Neuronal stem cell (in vitro differentiated cells): ENCODE data around the gene POU3F3.
A peak's percentile ranks its signal among the peaks of the same experiment; 100 is the strongest.

Experiments
- DNase-seq: peaks from one replicate; pipeline ENCODE4 v3.0.0-alpha.2; 2013; ENCODE audit warnings: low spot score
- H2AFZ ChIP-seq: one replicate; pipeline ENCODE4 v1.6.1; 2013; ENCODE audit warnings: mild to moderate bottlenecking, low read length, inconsistent platforms
- H2AK5ac ChIP-seq: 2 replicates; pipeline ENCODE4 v1.6.1; 2013; ENCODE audit warnings: low read depth, mild to moderate bottlenecking, inconsistent platforms, low read length, moderate library complexity, mixed read lengths
- H2BK120ac ChIP-seq: 2 replicates; pipeline ENCODE4 v1.6.1; 2013; ENCODE audit warnings: low read depth, mild to moderate bottlenecking, inconsistent platforms, low read length, moderate library complexity, mixed read lengths
- H2BK12ac ChIP-seq: one replicate; pipeline ENCODE4 v1.6.1; 2013; ENCODE audit warnings: low read length, inconsistent platforms
- H2BK15ac ChIP-seq: 2 replicates; pipeline ENCODE4 v1.6.1; 2013; ENCODE audit warnings: mild to moderate bottlenecking, low read length, inconsistent platforms, mixed read lengths
- H2BK5ac ChIP-seq: one replicate; pipeline ENCODE4 v1.6.1; 2013; ENCODE audit warnings: inconsistent platforms, mild to moderate bottlenecking, low read length, moderate library complexity
- H3K14ac ChIP-seq: one replicate; pipeline ENCODE4 v1.6.1; 2013; ENCODE audit warnings: low read length, inconsistent platforms
- H3K18ac ChIP-seq: 2 replicates; pipeline ENCODE4 v1.6.1; 2013; ENCODE audit warnings: low read length, inconsistent platforms
- H3K23ac ChIP-seq: 2 replicates; pipeline ENCODE4 v1.6.1; 2013; ENCODE audit warnings: low read depth, mild to moderate bottlenecking, mixed read lengths, low read length, inconsistent platforms; ENCODE audit not compliant: poor library complexity
- H3K27ac ChIP-seq: replicated peaks from 3 replicates; pipeline ENCODE4 v1.5.1; 2013; ENCODE audit warnings: low read length, inconsistent platforms
- H3K27me3 ChIP-seq, 3 experiments: 2 replicates each; pipeline ENCODE4 v1.6.1; 2013; ENCODE audit warnings: low read length in 3 of 3, mild to moderate bottlenecking in 2 of 3, inconsistent platforms in 1 of 3, low read depth in 1 of 3, mixed read lengths in 1 of 3, moderate library complexity in 1 of 3; ENCODE audit not compliant: control insufficient read depth in 3 of 3, insufficient read depth in 3 of 3
- H3K36me3 ChIP-seq, 2 donors: replicated peaks in 1 of 2; 2 replicates each; pipeline ENCODE4 v1.6.1; 2013; ENCODE audit warnings: low read length in 2 of 2; ENCODE audit not compliant: control insufficient read depth in 2 of 2, insufficient read depth in 2 of 2
- H3K4ac ChIP-seq: 2 replicates; pipeline ENCODE4 v1.6.1; 2013; ENCODE audit warnings: inconsistent platforms, mild to moderate bottlenecking, low read length, moderate library complexity
- H3K4me1 ChIP-seq, 2 donors: 1 replicate in 1 of 2; 2 replicates in 1 of 2; pipeline ENCODE4 v1.6.1; 2013; ENCODE audit warnings: low read length in 2 of 2, low read depth in 1 of 2; ENCODE audit not compliant: control insufficient read depth in 2 of 2, insufficient read depth in 1 of 2
- H3K4me2 ChIP-seq: one replicate; pipeline ENCODE4 v1.6.1; 2013; ENCODE audit warnings: mild to moderate bottlenecking, low read length, inconsistent platforms; ENCODE audit not compliant: insufficient read depth, poor library complexity, severe bottlenecking
- H3K4me3 ChIP-seq, 2 donors: 2 replicates each; pipeline ENCODE4 v1.5.1; 2013; ENCODE audit warnings: low read length in 2 of 2, mild to moderate bottlenecking in 2 of 2, inconsistent platforms in 1 of 2, moderate library complexity in 1 of 2
- H3K79me1 ChIP-seq: one replicate; pipeline ENCODE4 v1.6.1; 2013; ENCODE audit warnings: low read depth, mild to moderate bottlenecking, inconsistent platforms, low read length, moderate library complexity
- H3K9ac ChIP-seq: one replicate; pipeline ENCODE4 v1.6.1; 2013; ENCODE audit warnings: mild to moderate bottlenecking, low read depth, low read length, inconsistent platforms; ENCODE audit not compliant: poor library complexity
- H3K9me3 ChIP-seq, 2 donors: replicated peaks in 1 of 2; 2 replicates each; pipeline versions ENCODE3 to v1.6.1; 2013; ENCODE audit warnings: low read length in 2 of 2, mild to moderate bottlenecking in 2 of 2, inconsistent platforms in 1 of 2, low read depth in 1 of 2, mixed read lengths in 1 of 2, moderate library complexity in 1 of 2; ENCODE audit not compliant: control insufficient read depth in 2 of 2, insufficient read depth in 1 of 2
- H4K8ac ChIP-seq: one replicate; pipeline ENCODE4 v1.6.1; 2013; ENCODE audit warnings: low read depth, mild to moderate bottlenecking, inconsistent platforms, low read length, moderate library complexity
- H4K91ac ChIP-seq: one replicate; pipeline ENCODE4 v1.6.1; 2013; ENCODE audit warnings: low read length, low read depth, mild to moderate bottlenecking, inconsistent platforms; ENCODE audit not compliant: poor library complexity
- WGBS, 2 donors: extraction: QIAGEN DNeasy Blood & Tissue Kit; methylation state at CpG; one replicate each; pipeline ENCODE4 v1.1.7; 2013; ENCODE audit warnings: missing lambda C conversion rate in 2 of 2, mixed read lengths in 1 of 2; ENCODE audit not compliant: insufficient read length in 2 of 2, insufficient replicate concordance in 1 of 2; ENCODE audit errors: extremely low coverage in 2 of 2; 5-methylcytosine and 5-hydroxymethylcytosine counted together

POU3F3 gene

GRCh38 chr2:104868505-104868866 is 14.6 kb downstream of the POU3F3 start:
- no peak overlapping the region for H3K9ac ChIP-seq
- H3K36me3 ChIP-seq = peaks cover 0 to 46% of the 10 kb centered on the region in 2 donors
- no peak overlapping the region for H2BK15ac ChIP-seq
- no CpG with 5 or more reads among the region's 4 CpGs for WGBS, 2 donors
- H4K8ac ChIP-seq = no peak overlapping the region
- H3K79me1 ChIP-seq = no peaks in the 10 kb centered on the region
- H2AK5ac ChIP-seq = peak overlapping the region; percentile 34
- H3K27ac ChIP-seq = no peak overlapping the region
- H3K23ac ChIP-seq = no peak overlapping the region
- no peaks in the 10 kb centered on the region for H3K9me3 ChIP-seq
- no peak overlapping the region for H4K91ac ChIP-seq
- H2BK12ac ChIP-seq = no peak overlapping the region
- no peak for DNase-seq
- no peak overlapping the region for H3K4me2 ChIP-seq
- no peak overlapping the region for H3K4ac ChIP-seq
- no peak overlapping the region for H2AFZ ChIP-seq
- H3K27me3 ChIP-seq = peaks cover 0 to 95% (median 39%) of the 10 kb centered on the region in 3 experiments
- no peak overlapping the region for H3K4me3 ChIP-seq
- H3K14ac ChIP-seq = no peak overlapping the region
- no peak overlapping the region for H2BK5ac ChIP-seq
- no peak overlapping the region for H3K18ac ChIP-seq
- no peak overlapping the region for H2BK120ac ChIP-seq
- H3K4me1 ChIP-seq = peaks cover 16 to 22% of the 10 kb centered on the region in 2 donors

- no peak overlapping the region for H2BK5ac ChIP-seq
- no peaks in the 10 kb centered on the region for H3K9me3 ChIP-seq
- H2BK12ac ChIP-seq = no peak overlapping the region
- H3K23ac ChIP-seq = no peak overlapping the region
- no peak overlapping the region for H3K4me2 ChIP-seq
- no peak for DNase-seq
- no peak overlapping the region for H4K91ac ChIP-seq
- H2BK120ac ChIP-seq = no peak overlapping the region
- H3K18ac ChIP-seq = no peak overlapping the region
- no peak overlapping the region for H3K9ac ChIP-seq
- H2AFZ ChIP-seq = no peak overlapping the region
- peaks cover 10 to 13% of the 10 kb centered on the region in 2 donors for H3K4me1 ChIP-seq
- no peak overlapping the region for H3K27ac ChIP-seq
- no peaks in the 10 kb centered on the region for H3K79me1 ChIP-seq
- H2BK15ac ChIP-seq = no peak overlapping the region
- H3K4me3 ChIP-seq = peak overlapping the region in 1 of 2 donors; percentile 59
- no peak overlapping the region for H3K4ac ChIP-seq
- H3K36me3 ChIP-seq = peaks cover 0 to 34% of the 10 kb centered on the region in 2 donors
- no peak overlapping the region for H4K8ac ChIP-seq
- peaks cover 0 to 86% (median 35%) of the 10 kb centered on the region in 3 experiments for H3K27me3 ChIP-seq
- H2AK5ac ChIP-seq = no peak overlapping the region
- WGBS, 2 donors = no CpG with 5 or more reads among the region's 4 CpGs
- H3K14ac ChIP-seq = no peak overlapping the region
These were observed 16.4 kb downstream of the POU3F3 start for GRCh38 chr2:104870100-104870975.

GRCh38 chr2:104871649-104871971 is 17.7 kb downstream of the POU3F3 start:
- H3K14ac ChIP-seq = no peak overlapping the region
- H2AK5ac ChIP-seq = no peak overlapping the region
- H2BK120ac ChIP-seq = no peak overlapping the region
- no peak overlapping the region for H3K9ac ChIP-seq
- H3K79me1 ChIP-seq = no peaks in the 10 kb centered on the region
- H4K91ac ChIP-seq = no peak overlapping the region
- H3K4me2 ChIP-seq = peak overlapping the region; percentile 97
- H3K23ac ChIP-seq = no peak overlapping the region
- no peak overlapping the region for H3K18ac ChIP-seq
- H2BK5ac ChIP-seq = no peak overlapping the region
- no peak overlapping the region for H2BK15ac ChIP-seq
- H3K4me3 ChIP-seq = peak overlapping the region; percentile 59 to 81
- peaks cover 0 to 23% of the 10 kb centered on the region in 2 donors for H3K36me3 ChIP-seq
- peaks cover 0 to 74% (median 26%) of the 10 kb centered on the region in 3 experiments for H3K27me3 ChIP-seq
- no CpG with 5 or more reads among the region's 8 CpGs for WGBS, 2 donors
- H2AFZ ChIP-seq = peak overlapping the region; percentile 83
- no peak overlapping the region for H2BK12ac ChIP-seq
- DNase-seq = no peak
- no peak overlapping the region for H3K27ac ChIP-seq
- H3K4me1 ChIP-seq = peaks cover 10 to 13% of the 10 kb centered on the region in 2 donors
- no peak overlapping the region for H3K4ac ChIP-seq
- H3K9me3 ChIP-seq = no peaks in the 10 kb centered on the region
- H4K8ac ChIP-seq = no peak overlapping the region

- peak overlapping the region; percentile 59 to 81 for H3K4me3 ChIP-seq
- H3K18ac ChIP-seq = peak overlapping the region; percentile 45
- H2BK120ac ChIP-seq = no peak overlapping the region
- no peak overlapping the region for H2AK5ac ChIP-seq
- H4K8ac ChIP-seq = no peak overlapping the region
- no peak overlapping the region for H3K14ac ChIP-seq
- H3K36me3 ChIP-seq = peaks cover 0 to 18% of the 10 kb centered on the region in 2 donors
- H3K9me3 ChIP-seq = no peaks in the 10 kb centered on the region
- H3K27me3 ChIP-seq = peaks cover 0 to 68% (median 22%) of the 10 kb centered on the region in 3 experiments
- H3K79me1 ChIP-seq = no peaks in the 10 kb centered on the region
- H3K4me2 ChIP-seq = peak overlapping the region; percentile 97
- DNase-seq = peak; percentile 37
- H2AFZ ChIP-seq = peak overlapping the region; percentile 83
- H2BK12ac ChIP-seq = no peak overlapping the region
- H3K9ac ChIP-seq = no peak overlapping the region
- H4K91ac ChIP-seq = no peak overlapping the region
- no peak overlapping the region for H2BK15ac ChIP-seq
- H2BK5ac ChIP-seq = no peak overlapping the region
- WGBS, 2 donors = no CpG with 5 or more reads among the region's 65 CpGs
- H3K27ac ChIP-seq = no peak overlapping the region
- H3K4ac ChIP-seq = no peak overlapping the region
- peaks cover 9 to 10% of the 10 kb centered on the region in 2 donors for H3K4me1 ChIP-seq
- H3K23ac ChIP-seq = no peak overlapping the region
These were observed 18.3 kb downstream of the POU3F3 start for GRCh38 chr2:104871972-104872865.
